Body of pancreas (tissue), 4 donors: Measurements from ENCODE around the gene GATA2.

Experiments
- POLR2A ChIP-seq, 3 donors: fragments of 450-650 bp; IDR thresholded peaks; one replicate each; pipeline ENCODE4 v1.6.1; 2016; ENCODE audit warnings: antibody characterized with exemption in 3 of 3, mild to moderate bottlenecking in 2 of 3
- TF ChIP-seq, protein P1 (sequence below), 7 experiments: fragments of 450-650 bp in 4 of 7; fragments of 200-600 bp in 3 of 7; sonication (generic) in 3 of 7; IDR thresholded peaks; one replicate each; pipeline ENCODE4 v1.5.1; 2016 to 2019; ENCODE audit warnings: antibody characterized with exemption in 7 of 7

DNA sequence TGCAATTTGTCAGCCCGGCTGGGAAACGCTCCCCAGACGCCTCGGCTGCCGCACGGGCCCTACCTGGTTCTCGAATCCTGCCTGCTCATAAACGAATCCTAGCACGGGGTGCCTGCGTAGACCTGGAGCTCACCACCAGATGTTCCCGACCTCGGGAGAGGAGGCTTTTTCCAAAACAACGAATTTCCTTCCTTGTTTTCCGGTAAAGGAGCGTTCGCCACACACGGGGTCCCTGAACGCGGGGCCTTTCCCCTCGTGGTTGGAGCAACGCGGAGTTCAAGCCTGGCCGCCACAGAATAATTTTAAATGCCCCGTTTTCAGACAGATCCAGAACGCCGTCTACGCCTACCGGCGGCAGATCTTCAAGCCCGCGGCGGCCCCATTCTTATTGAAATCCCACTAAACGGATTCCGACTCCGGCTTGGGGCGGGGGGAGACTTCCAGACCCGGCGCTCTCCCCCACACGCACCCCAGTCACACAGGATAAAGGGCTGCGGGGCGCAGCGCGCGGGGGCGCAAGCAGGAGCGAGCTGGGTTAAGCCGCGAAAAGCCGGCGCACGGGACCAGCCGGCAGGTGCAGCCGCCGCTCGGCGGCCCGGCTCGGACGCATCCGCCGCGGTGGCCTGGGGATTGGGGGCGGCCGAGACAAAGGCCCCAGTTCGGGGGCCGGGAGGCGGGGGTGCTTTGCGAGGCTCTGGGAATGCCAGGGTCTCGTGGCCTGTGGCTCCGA lies 895 bp downstream of the GATA2 start:
- TF ChIP-seq, protein P1, sequence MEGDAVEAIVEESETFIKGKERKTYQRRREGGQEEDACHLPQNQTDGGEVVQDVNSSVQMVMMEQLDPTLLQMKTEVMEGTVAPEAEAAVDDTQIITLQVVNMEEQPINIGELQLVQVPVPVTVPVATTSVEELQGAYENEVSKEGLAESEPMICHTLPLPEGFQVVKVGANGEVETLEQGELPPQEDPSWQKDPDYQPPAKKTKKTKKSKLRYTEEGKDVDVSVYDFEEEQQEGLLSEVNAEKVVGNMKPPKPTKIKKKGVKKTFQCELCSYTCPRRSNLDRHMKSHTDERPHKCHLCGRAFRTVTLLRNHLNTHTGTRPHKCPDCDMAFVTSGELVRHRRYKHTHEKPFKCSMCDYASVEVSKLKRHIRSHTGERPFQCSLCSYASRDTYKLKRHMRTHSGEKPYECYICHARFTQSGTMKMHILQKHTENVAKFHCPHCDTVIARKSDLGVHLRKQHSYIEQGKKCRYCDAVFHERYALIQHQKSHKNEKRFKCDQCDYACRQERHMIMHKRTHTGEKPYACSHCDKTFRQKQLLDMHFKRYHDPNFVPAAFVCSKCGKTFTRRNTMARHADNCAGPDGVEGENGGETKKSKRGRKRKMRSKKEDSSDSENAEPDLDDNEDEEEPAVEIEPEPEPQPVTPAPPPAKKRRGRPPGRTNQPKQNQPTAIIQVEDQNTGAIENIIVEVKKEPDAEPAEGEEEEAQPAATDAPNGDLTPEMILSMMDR (IDR thresholded peaks at IDR 0.05), result no peak
- TF ChIP-seq POLR2A (IDR thresholded peaks at IDR 0.05), result no peak
